GM12878 (cell line): ENCODE data around the gene CCDC47. TPM values are rescaled to one million over a fixed set of nuclear protein-coding genes. Genes with fewer than 3 reads are reported as not detected.

ENCODE experiments used
- BCL11A ChIP-seq: IDR thresholded peaks from 2 replicates; pipeline ENCODE4 v1.6.1; 2011; ENCODE audit warnings: low read depth, low read length
- EZH2 ChIP-seq: IDR thresholded peaks from 2 replicates; pipeline ENCODE4 v1.6.1; 2012; ENCODE audit warnings: low read depth, mild to moderate bottlenecking, control low read depth, inconsistent platforms, low read length, borderline replicate concordance; ENCODE audit not compliant: control insufficient read depth
- FOS ChIP-seq: IDR thresholded peaks from 3 replicates; pipeline ENCODE4 v1.6.1; 2011; ENCODE audit warnings: borderline replicate concordance; ENCODE audit not compliant: insufficient read length; ENCODE audit errors: extremely low read depth
- HCFC1 ChIP-seq: fragments of 150-350 bp; IDR thresholded peaks from 2 replicates; pipeline ENCODE4 v1.6.1; 2014; ENCODE audit warnings: low read length
- NFYA ChIP-seq: IDR thresholded peaks from 2 replicates; pipeline ENCODE4 v1.6.1; 2011; ENCODE audit warnings: low read depth, mild to moderate bottlenecking, low read length, improper control_type of control experiment, borderline replicate concordance
- NR2C1 ChIP-seq: fragments of 450-650 bp; IDR thresholded peaks from 2 replicates; pipeline ENCODE4 v1.6.1; 2017; ENCODE audit warnings: antibody characterized with exemption, mild to moderate bottlenecking, moderate library complexity
- SIX5 ChIP-seq: IDR thresholded peaks from 2 replicates; pipeline ENCODE4 v1.6.1; 2011; ENCODE audit warnings: mild to moderate bottlenecking, low read depth, low read length, moderate library complexity; ENCODE audit not compliant: severe bottlenecking
- SPI1 ChIP-seq: IDR thresholded peaks from 2 replicates; pipeline ENCODE4 v1.6.1; 2011; ENCODE audit warnings: low read depth, mild to moderate bottlenecking, low read length, moderate library complexity, borderline replicate concordance; ENCODE audit not compliant: insufficient read depth
- ZBED1 ChIP-seq: IDR thresholded peaks from 2 replicates; pipeline ENCODE4 v1.6.1; 2016; ENCODE audit warnings: borderline replicate concordance
- polyA plus RNA-seq, 11 experiments: library from polyadenylated mRNA; depleted of rRNA in 4 of 11; unstranded in 6 of 11; stranded (reverse) in 5 of 11; fragments of >200 nt; fragmentation: Nextera tagmentation in 4 of 11; fragmentation: Illumina TruSeq in 1 of 11; extraction: Ambion mirVana in 4 of 11; extraction: Trizol in 1 of 11; gene quantifications; 1 replicate in 1 of 11; 2 replicates in 10 of 11; pipeline versions ENCODE4 v1.2.1 to v1.2.3, GENCODE V29; 2011 to 2016; ENCODE audit warnings: inconsistent platforms in 2 of 11, missing spikeins in 2 of 11, low read depth in 1 of 11
- total RNA-seq, 4 experiments: library from RNA; depleted of rRNA in 3 of 4; stranded (reverse); fragments of >200 nt in 3 of 4; fragmentation: Illumina TruSeq in 1 of 4; extraction: Trizol in 1 of 4; gene quantifications; 2 replicates each; pipeline versions ENCODE4 v1.2.1 to v1.2.3, GENCODE V29; 2013 to 2021
- TF ChIP-seq, protein P1 (sequence below): fragments of 450-650 bp; IDR thresholded peaks from 2 replicates; pipeline ENCODE4 v1.6.1; 2017; ENCODE audit warnings: antibody characterized with exemption, mild to moderate bottlenecking, moderate library complexity
- TF ChIP-seq, protein P2 (sequence below): fragments of 450-650 bp; IDR thresholded peaks from 2 replicates; pipeline ENCODE4 v1.6.1; 2017; ENCODE audit warnings: borderline replicate concordance
- TF ChIP-seq, protein P3 (sequence below): fragments of 450-650 bp; IDR thresholded peaks from 2 replicates; pipeline ENCODE4 v1.6.1; 2017; ENCODE audit warnings: mild to moderate bottlenecking
- TF ChIP-seq, protein P4 (sequence below): IDR thresholded peaks from 2 replicates; pipeline ENCODE4 v1.6.1; 2012; ENCODE audit warnings: low read depth, low read length, improper control_type of control experiment

CCDC47 gene
- total and polyA plus RNA-seq, 10 of the 15 experiments (the other 5 are each of a cell fraction or from before 2014, with no cell fraction given), result 13.6 to 81.4 (median 58.9) TPM

DNA sequence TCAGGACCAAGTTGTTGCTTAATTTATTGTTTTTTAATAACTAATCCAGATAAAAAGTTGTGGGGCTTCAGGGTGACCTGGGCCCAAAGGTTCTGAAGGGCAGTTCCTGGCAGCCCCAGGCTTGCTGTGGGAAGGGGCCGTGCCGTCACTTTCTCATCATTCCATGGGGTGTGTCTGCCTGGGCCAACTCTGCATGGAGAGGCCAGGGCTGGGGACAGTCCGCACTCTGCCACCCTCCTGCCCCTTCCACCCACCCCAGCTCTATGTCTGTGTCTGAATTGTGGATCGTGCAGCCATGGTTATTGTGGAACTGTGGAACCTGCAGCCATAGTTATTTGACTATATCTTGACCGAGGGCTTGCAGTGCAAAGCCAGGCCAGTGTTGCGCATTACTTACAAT, 77.5 kb downstream of the CCDC47 start (continued):
- TF ChIP-seq, protein P1, sequence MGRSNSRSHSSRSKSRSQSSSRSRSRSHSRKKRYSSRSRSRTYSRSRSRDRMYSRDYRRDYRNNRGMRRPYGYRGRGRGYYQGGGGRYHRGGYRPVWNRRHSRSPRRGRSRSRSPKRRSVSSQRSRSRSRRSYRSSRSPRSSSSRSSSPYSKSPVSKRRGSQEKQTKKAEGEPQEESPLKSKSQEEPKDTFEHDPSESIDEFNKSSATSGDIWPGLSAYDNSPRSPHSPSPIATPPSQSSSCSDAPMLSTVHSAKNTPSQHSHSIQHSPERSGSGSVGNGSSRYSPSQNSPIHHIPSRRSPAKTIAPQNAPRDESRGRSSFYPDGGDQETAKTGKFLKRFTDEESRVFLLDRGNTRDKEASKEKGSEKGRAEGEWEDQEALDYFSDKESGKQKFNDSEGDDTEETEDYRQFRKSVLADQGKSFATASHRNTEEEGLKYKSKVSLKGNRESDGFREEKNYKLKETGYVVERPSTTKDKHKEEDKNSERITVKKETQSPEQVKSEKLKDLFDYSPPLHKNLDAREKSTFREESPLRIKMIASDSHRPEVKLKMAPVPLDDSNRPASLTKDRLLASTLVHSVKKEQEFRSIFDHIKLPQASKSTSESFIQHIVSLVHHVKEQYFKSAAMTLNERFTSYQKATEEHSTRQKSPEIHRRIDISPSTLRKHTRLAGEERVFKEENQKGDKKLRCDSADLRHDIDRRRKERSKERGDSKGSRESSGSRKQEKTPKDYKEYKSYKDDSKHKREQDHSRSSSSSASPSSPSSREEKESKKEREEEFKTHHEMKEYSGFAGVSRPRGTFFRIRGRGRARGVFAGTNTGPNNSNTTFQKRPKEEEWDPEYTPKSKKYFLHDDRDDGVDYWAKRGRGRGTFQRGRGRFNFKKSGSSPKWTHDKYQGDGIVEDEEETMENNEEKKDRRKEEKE, result no peak
- TF ChIP-seq BCL11A (0 out of 2 replicates have a peak, but pooled peaks have one; percentile 2), EZH2 (no peak), FOS (no peak), NFYA (no peak), SIX5 (no peak), SPI1 (no peak), NR2C1 (no peak), ZBED1 (peak; percentile 22; the same call in 1 of the 2 replicates), HCFC1 (no peak)
- TF ChIP-seq, protein P2, sequence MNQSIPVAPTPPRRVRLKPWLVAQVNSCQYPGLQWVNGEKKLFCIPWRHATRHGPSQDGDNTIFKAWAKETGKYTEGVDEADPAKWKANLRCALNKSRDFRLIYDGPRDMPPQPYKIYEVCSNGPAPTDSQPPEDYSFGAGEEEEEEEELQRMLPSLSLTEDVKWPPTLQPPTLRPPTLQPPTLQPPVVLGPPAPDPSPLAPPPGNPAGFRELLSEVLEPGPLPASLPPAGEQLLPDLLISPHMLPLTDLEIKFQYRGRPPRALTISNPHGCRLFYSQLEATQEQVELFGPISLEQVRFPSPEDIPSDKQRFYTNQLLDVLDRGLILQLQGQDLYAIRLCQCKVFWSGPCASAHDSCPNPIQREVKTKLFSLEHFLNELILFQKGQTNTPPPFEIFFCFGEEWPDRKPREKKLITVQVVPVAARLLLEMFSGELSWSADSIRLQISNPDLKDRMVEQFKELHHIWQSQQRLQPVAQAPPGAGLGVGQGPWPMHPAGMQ, result no peak
- TF ChIP-seq, protein P3, sequence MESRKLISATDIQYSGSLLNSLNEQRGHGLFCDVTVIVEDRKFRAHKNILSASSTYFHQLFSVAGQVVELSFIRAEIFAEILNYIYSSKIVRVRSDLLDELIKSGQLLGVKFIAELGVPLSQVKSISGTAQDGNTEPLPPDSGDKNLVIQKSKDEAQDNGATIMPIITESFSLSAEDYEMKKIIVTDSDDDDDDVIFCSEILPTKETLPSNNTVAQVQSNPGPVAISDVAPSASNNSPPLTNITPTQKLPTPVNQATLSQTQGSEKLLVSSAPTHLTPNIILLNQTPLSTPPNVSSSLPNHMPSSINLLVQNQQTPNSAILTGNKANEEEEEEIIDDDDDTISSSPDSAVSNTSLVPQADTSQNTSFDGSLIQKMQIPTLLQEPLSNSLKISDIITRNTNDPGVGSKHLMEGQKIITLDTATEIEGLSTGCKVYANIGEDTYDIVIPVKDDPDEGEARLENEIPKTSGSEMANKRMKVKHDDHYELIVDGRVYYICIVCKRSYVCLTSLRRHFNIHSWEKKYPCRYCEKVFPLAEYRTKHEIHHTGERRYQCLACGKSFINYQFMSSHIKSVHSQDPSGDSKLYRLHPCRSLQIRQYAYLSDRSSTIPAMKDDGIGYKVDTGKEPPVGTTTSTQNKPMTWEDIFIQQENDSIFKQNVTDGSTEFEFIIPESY, result no peak
- TF ChIP-seq, protein P4, sequence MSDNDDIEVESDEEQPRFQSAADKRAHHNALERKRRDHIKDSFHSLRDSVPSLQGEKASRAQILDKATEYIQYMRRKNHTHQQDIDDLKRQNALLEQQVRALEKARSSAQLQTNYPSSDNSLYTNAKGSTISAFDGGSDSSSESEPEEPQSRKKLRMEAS, result no peak
- TF ChIP-seq, all 136 proteins: peak for 5

Other genes with a start within 250 kb of the CCDC47 start
Only the 7 nearest of the 18 such genes appear.
- 247 and 261 TPM in 2 replicates for gene LIMD2, start 73.5 kb downstream of the CCDC47 start, total RNA-seq (2014; rRNA removed)
- gene LIMD2, start 73.5 kb downstream of the CCDC47 start, total RNA-seq (2014; rRNA removed; fragmentation: Illumina TruSeq; extraction: Trizol), result 75.5 and 81.3 TPM in 2 replicates
- 251 and 259 TPM in 2 replicates for gene LIMD2, start 73.5 kb downstream of the CCDC47 start, total RNA-seq (2021)
- 40.7 and 103 TPM in 2 replicates for gene LIMD2, start 73.5 kb downstream of the CCDC47 start, polyA plus RNA-seq (2011; rRNA removed)
- gene LIMD2, start 73.5 kb downstream of the CCDC47 start, polyA plus RNA-seq (2014; fragmentation: Illumina TruSeq; extraction: Trizol), result 5.9 and 58.2 TPM in 2 replicates
- gene LIMD2, start 73.5 kb downstream of the CCDC47 start, polyA plus RNA-seq (2014; fragmentation: Nextera tagmentation; extraction: Ambion mirVana), result 1 to 10 TPM; 1.1 to 5.0 TPM
- 290 and 364 TPM in 2 replicates for gene LIMD2, start 73.5 kb downstream of the CCDC47 start, polyA plus RNA-seq (2014; rRNA removed)
- 100 to 1,000 TPM; 307 to 339 TPM for gene LIMD2, start 73.5 kb downstream of the CCDC47 start, polyA plus RNA-seq (2016; fragmentation: Nextera tagmentation; extraction: Ambion mirVana)
- gene STRADA, start 31.8 kb downstream of the CCDC47 start, total RNA-seq (2014; rRNA removed), result 28.6 and 33.2 TPM in 2 replicates
- 30.8 and 32.8 TPM in 2 replicates for gene STRADA, start 31.8 kb downstream of the CCDC47 start, total RNA-seq (2014; rRNA removed; fragmentation: Illumina TruSeq; extraction: Trizol)
- 40.0 and 45.3 TPM in 2 replicates for gene STRADA, start 31.8 kb downstream of the CCDC47 start, total RNA-seq (2021)
- gene STRADA, start 31.8 kb downstream of the CCDC47 start, polyA plus RNA-seq (2011; rRNA removed), result 43.0 and 50.5 TPM in 2 replicates
- gene STRADA, start 31.8 kb downstream of the CCDC47 start, polyA plus RNA-seq (2014; fragmentation: Illumina TruSeq; extraction: Trizol), result 49.5 and 51.2 TPM in 2 replicates
- 10 to 100 TPM; 13.3 to 15.6 TPM for gene STRADA, start 31.8 kb downstream of the CCDC47 start, polyA plus RNA-seq (2014; fragmentation: Nextera tagmentation; extraction: Ambion mirVana)
- 39.7 and 42.7 TPM in 2 replicates for gene STRADA, start 31.8 kb downstream of the CCDC47 start, polyA plus RNA-seq (2014; rRNA removed)
- gene STRADA, start 31.8 kb downstream of the CCDC47 start, polyA plus RNA-seq (2016; fragmentation: Nextera tagmentation; extraction: Ambion mirVana), result 10 to 100 TPM; 50.0 to 54.1 TPM
- gene DDX42, start 573 bp upstream of the CCDC47 start, total RNA-seq (2014; rRNA removed), result 55.4 and 67.6 TPM in 2 replicates
- 75.3 and 78.3 TPM in 2 replicates for gene DDX42, start 573 bp upstream of the CCDC47 start, total RNA-seq (2014; rRNA removed; fragmentation: Illumina TruSeq; extraction: Trizol)
- gene DDX42, start 573 bp upstream of the CCDC47 start, total RNA-seq (2021), result 92.9 and 109 TPM in 2 replicates
- gene DDX42, start 573 bp upstream of the CCDC47 start, polyA plus RNA-seq (2011; rRNA removed), result 127 and 154 TPM in 2 replicates
- 147 and 173 TPM in 2 replicates for gene DDX42, start 573 bp upstream of the CCDC47 start, polyA plus RNA-seq (2014; fragmentation: Illumina TruSeq; extraction: Trizol)
- gene DDX42, start 573 bp upstream of the CCDC47 start, polyA plus RNA-seq (2014; fragmentation: Nextera tagmentation; extraction: Ambion mirVana), result 10 to 100 TPM; 14.6 to 33.7 TPM
- gene DDX42, start 573 bp upstream of the CCDC47 start, polyA plus RNA-seq (2014; rRNA removed), result 104 and 122 TPM in 2 replicates
- 10 to 100 TPM; 31.3 to 39.6 TPM for gene DDX42, start 573 bp upstream of the CCDC47 start, polyA plus RNA-seq (2016; fragmentation: Nextera tagmentation; extraction: Ambion mirVana)
- gene PSMC5, start 53.8 kb upstream of the CCDC47 start, total RNA-seq (2014; rRNA removed), result 37.1 and 55.0 TPM in 2 replicates
- gene PSMC5, start 53.8 kb upstream of the CCDC47 start, total RNA-seq (2014; rRNA removed; fragmentation: Illumina TruSeq; extraction: Trizol), result 89.0 and 89.2 TPM in 2 replicates
- gene PSMC5, start 53.8 kb upstream of the CCDC47 start, total RNA-seq (2021), result 124 TPM in 2 replicates
- 119 and 156 TPM in 2 replicates for gene PSMC5, start 53.8 kb upstream of the CCDC47 start, polyA plus RNA-seq (2011; rRNA removed)
- gene PSMC5, start 53.8 kb upstream of the CCDC47 start, polyA plus RNA-seq (2014; fragmentation: Illumina TruSeq; extraction: Trizol), result 139 TPM in 2 replicates
- gene PSMC5, start 53.8 kb upstream of the CCDC47 start, polyA plus RNA-seq (2014; fragmentation: Nextera tagmentation; extraction: Ambion mirVana), result 100 to 1,000 TPM; 115 to 266 TPM
- 164 and 173 TPM in 2 replicates for gene PSMC5, start 53.8 kb upstream of the CCDC47 start, polyA plus RNA-seq (2014; rRNA removed)
- gene PSMC5, start 53.8 kb upstream of the CCDC47 start, polyA plus RNA-seq (2016; fragmentation: Nextera tagmentation; extraction: Ambion mirVana), result 100 to 1,000 TPM; 212 to 214 TPM
- gene FTSJ3, start 54.1 kb upstream of the CCDC47 start, total RNA-seq (2014; rRNA removed), result 48.9 and 57.5 TPM in 2 replicates
- gene FTSJ3, start 54.1 kb upstream of the CCDC47 start, total RNA-seq (2014; rRNA removed; fragmentation: Illumina TruSeq; extraction: Trizol), result 46.9 and 47.0 TPM in 2 replicates
- 46.7 and 54.0 TPM in 2 replicates for gene FTSJ3, start 54.1 kb upstream of the CCDC47 start, total RNA-seq (2021)
- 35.9 and 38.4 TPM in 2 replicates for gene FTSJ3, start 54.1 kb upstream of the CCDC47 start, polyA plus RNA-seq (2011; rRNA removed)
- gene FTSJ3, start 54.1 kb upstream of the CCDC47 start, polyA plus RNA-seq (2014; fragmentation: Illumina TruSeq; extraction: Trizol), result 50.5 and 54.9 TPM in 2 replicates
- 10 to 100 TPM; 17.2 to 34.2 TPM for gene FTSJ3, start 54.1 kb upstream of the CCDC47 start, polyA plus RNA-seq (2014; fragmentation: Nextera tagmentation; extraction: Ambion mirVana)
- gene FTSJ3, start 54.1 kb upstream of the CCDC47 start, polyA plus RNA-seq (2014; rRNA removed), result 42.6 TPM in 2 replicates
- gene FTSJ3, start 54.1 kb upstream of the CCDC47 start, polyA plus RNA-seq (2016; fragmentation: Nextera tagmentation; extraction: Ambion mirVana), result 10 to 100 TPM; 71.0 to 79.2 TPM
- 111 and 112 TPM in 2 replicates for gene SMARCD2, start 69.1 kb upstream of the CCDC47 start, total RNA-seq (2014; rRNA removed)
- 53.4 and 55.6 TPM in 2 replicates for gene SMARCD2, start 69.1 kb upstream of the CCDC47 start, total RNA-seq (2014; rRNA removed; fragmentation: Illumina TruSeq; extraction: Trizol)
- gene SMARCD2, start 69.1 kb upstream of the CCDC47 start, total RNA-seq (2021), result 95.3 and 97.9 TPM in 2 replicates
- gene SMARCD2, start 69.1 kb upstream of the CCDC47 start, polyA plus RNA-seq (2011; rRNA removed), result 33.4 and 78.4 TPM in 2 replicates
- 56.1 and 71.5 TPM in 2 replicates for gene SMARCD2, start 69.1 kb upstream of the CCDC47 start, polyA plus RNA-seq (2014; fragmentation: Illumina TruSeq; extraction: Trizol)
- 1 to 10 TPM; 2.4 to 5.6 TPM for gene SMARCD2, start 69.1 kb upstream of the CCDC47 start, polyA plus RNA-seq (2014; fragmentation: Nextera tagmentation; extraction: Ambion mirVana)
- gene SMARCD2, start 69.1 kb upstream of the CCDC47 start, polyA plus RNA-seq (2014; rRNA removed), result 72.7 and 80.6 TPM in 2 replicates
- 10 to 100 TPM; 13.7 to 47.8 TPM for gene SMARCD2, start 69.1 kb upstream of the CCDC47 start, polyA plus RNA-seq (2016; fragmentation: Nextera tagmentation; extraction: Ambion mirVana)
- gene CSH2, start 100.1 kb upstream of the CCDC47 start, total RNA-seq (2014; rRNA removed), result not detected in 2 replicates
- gene CSH2, start 100.1 kb upstream of the CCDC47 start, total RNA-seq (2014; rRNA removed; fragmentation: Illumina TruSeq; extraction: Trizol), result not detected in 2 replicates
- not detected in 2 replicates for gene CSH2, start 100.1 kb upstream of the CCDC47 start, total RNA-seq (2021)
- not detected in 2 replicates for gene CSH2, start 100.1 kb upstream of the CCDC47 start, polyA plus RNA-seq (2011; rRNA removed)
- not detected in 2 replicates for gene CSH2, start 100.1 kb upstream of the CCDC47 start, polyA plus RNA-seq (2014; fragmentation: Illumina TruSeq; extraction: Trizol)
- not detected for gene CSH2, start 100.1 kb upstream of the CCDC47 start, polyA plus RNA-seq (2014; fragmentation: Nextera tagmentation; extraction: Ambion mirVana)
- gene CSH2, start 100.1 kb upstream of the CCDC47 start, polyA plus RNA-seq (2014; rRNA removed), result not detected in 2 replicates
- gene CSH2, start 100.1 kb upstream of the CCDC47 start, polyA plus RNA-seq (2016; fragmentation: Nextera tagmentation; extraction: Ambion mirVana), result not detected